Endometrial microvascular endothelial cells (primary cell): ENCODE data around the gene TAF11L13. TPM values are rescaled to one million over a fixed set of nuclear protein-coding genes. Genes with fewer than 3 reads are reported as not detected.
"Not testable (repeated sequence)": the region's sequence is repeated elsewhere in the genome, so short reads cannot be mapped to it uniquely, and the experiment has no call there.

Experiments used
- in situ Hi-C: cut with HindIII; loops from 2 replicates; pipeline ENCODE4 v1.10.0; 2017; ENCODE audit warnings: low sequenced_read_pairs, low pct_unique_long_range_greater_than_20kb; ENCODE audit errors: inconsistent ontology term
- total RNA-seq: library from RNA; depleted of rRNA; stranded (reverse); fragments of >200 nt; gene quantifications from one replicate; pipeline ENCODE4 v1.2.3, GENCODE V29; 2015; ENCODE audit errors: inconsistent ontology term

The TAF11L13 gene
- total RNA-seq: not detected

DNA sequence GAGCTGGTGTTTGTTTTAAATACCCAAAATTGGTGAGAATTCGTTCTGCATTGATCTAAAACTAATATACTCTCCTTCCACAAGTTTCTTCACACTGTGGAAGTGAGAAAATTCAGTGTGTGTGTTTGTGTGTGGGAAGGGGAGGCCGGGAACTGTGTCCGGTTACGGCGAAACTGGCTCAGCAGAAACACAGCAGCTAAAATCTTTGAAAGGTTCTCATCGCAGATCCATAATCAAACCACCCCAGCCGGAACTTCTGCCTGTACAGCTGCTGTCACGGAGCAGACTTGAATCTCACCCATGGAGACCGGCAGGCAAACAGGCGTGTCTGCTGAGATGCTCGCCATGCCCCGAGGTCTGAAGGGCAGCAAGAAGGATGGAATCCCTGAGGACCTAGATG lies at the start of gene TAF11L13:
Gene TAF11L13, plus strand, starts transcription at position 301 of the 400 bp plus-strand sequence.
- in situ Hi-C loops: not testable (repeated sequence)

DNA sequence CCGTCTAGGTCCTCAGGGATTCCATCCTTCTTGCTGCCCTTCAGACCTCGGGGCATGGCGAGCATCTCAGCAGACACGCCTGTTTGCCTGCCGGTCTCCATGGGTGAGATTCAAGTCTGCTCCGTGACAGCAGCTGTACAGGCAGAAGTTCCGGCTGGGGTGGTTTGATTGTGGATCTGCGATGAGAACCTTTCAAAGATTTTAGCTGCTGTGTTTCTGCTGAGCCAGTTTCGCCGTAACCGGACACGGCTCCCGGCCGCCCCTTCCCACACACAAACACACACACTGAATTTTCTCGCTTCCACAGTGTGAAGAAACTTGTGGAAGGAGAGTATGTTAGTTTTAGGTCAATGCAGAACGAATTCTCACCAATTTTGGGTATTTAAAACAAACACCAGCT lies 46.2 kb upstream of the TAF11L13 start, which contains the start of gene TAF11L7:
Gene TAF11L7, minus strand, starts transcription at position 101 of the 400 bp plus-strand sequence.
- in situ Hi-C loops: not testable (repeated sequence)

DNA sequence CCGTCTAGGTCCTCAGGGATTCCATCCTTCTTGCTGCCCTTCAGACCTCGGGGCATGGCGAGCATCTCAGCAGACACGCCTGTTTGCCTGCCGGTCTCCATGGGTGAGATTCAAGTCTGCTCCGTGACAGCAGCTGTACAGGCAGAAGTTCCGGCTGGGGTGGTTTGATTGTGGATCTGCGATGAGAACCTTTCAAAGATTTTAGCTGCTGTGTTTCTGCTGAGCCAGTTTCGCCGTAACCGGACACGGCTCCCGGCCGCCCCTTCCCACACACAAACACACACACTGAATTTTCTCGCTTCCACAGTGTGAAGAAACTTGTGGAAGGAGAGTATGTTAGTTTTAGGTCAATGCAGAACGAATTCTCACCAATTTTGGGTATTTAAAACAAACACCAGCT lies 41.0 kb upstream of the TAF11L13 start, which contains the start of gene TAF11L8:
Gene TAF11L8, minus strand, starts transcription at position 101 of the 400 bp plus-strand sequence.
- in situ Hi-C loops: not testable (repeated sequence)

DNA sequence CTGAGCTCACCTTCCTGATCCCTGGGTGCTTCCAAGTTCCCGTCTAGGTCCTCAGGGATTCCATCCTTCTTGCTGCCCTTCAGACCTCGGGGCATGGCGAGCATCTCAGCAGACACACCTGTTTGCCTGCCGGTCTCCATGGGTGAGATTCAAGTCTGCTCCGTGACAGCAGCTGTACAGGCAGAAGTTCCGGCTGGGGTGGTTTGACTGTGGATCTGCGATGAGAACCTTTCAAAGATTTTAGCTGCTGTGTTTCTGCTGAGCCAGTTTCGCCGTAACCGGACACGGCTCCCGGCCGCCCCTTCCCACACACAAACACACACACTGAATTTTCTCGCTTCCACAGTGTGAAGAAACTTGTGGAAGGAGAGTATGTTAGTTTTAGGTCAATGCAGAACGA lies 37.6 kb upstream of the TAF11L13 start, which contains the start of gene TAF11L9:
Gene TAF11L9, minus strand, starts transcription at position 140 of the 400 bp plus-strand sequence.
- in situ Hi-C loops: not testable (repeated sequence)

DNA sequence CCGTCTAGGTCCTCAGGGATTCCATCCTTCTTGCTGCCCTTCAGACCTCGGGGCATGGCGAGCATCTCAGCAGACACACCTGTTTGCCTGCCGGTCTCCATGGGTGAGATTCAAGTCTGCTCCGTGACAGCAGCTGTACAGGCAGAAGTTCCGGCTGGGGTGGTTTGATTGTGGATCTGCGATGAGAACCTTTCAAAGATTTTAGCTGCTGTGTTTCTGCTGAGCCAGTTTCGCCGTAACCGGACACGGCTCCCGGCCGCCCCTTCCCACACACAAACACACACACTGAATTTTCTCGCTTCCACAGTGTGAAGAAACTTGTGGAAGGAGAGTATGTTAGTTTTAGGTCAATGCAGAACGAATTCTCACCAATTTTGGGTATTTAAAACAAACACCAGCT lies 34.2 kb upstream of the TAF11L13 start, which contains the start of gene TAF11L10:
Gene TAF11L10, minus strand, starts transcription at position 101 of the 400 bp plus-strand sequence.
- in situ Hi-C loops: not testable (repeated sequence)

DNA sequence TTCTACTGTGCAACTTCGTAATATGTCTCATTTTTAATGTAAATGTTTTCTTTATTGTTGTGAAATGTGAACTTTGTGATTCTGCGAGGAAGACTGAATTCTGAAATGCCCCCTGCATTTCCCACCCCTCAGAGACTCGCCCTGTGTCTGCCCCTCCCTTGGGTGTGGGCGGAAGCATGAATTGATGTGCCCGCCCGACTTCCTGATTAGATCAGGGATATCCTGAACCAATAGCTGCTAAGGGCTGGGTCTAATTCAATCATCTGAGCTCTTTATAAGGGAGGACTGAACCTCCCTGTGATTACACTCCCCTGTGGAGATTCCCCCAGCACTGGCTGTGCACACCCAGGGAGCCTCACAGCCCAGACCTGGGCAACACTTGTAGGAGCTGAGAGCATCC lies 28.0 kb upstream of the TAF11L13 start, which contains the start of gene TAF11L11:
Gene TAF11L11, plus strand, starts transcription at position 304 of the 400 bp plus-strand sequence.
- in situ Hi-C loops: not testable (repeated sequence)

DNA sequence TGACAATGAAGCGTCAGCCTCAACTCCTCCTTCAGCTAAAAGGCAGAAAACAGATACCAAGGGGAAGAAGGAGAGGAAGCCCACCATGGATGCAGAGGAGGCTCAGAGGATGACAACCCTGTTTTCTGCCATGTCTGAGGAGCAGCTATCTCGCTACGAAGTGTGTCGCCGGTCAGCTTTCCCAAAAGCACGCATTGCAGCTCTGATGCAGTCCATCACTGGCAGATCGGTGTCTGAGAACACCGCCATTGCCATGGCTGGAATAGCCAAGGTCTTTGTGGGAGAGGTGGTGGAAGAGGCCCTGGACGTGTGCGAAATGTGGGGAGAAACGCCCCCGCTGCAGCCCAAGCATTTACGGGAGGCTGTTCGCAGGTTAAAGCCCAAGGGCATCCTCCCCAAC lies 26.9 kb upstream of the TAF11L13 start:
- in situ Hi-C loops: no loop called here

DNA sequence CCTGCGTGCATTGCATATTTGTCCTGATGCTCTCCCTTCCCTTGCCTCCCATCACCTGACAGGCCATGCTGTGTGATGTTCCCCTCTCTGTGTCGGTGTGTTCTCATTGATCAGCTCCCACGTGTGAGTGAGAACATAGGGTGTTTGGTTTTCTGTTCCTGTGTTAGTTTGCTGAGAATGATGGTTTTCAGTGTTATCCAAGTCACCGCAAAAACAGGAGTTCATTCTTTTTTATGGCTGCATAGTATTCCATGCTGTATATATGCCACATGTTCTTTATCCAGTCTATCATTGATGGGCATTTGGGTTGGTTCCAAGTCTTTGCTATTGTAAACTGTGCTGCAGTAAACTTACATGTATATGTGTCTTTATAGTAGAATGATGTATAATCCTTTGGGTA lies 24.4 kb upstream of the TAF11L13 start:
- in situ Hi-C loops: not testable (repeated sequence)

DNA sequence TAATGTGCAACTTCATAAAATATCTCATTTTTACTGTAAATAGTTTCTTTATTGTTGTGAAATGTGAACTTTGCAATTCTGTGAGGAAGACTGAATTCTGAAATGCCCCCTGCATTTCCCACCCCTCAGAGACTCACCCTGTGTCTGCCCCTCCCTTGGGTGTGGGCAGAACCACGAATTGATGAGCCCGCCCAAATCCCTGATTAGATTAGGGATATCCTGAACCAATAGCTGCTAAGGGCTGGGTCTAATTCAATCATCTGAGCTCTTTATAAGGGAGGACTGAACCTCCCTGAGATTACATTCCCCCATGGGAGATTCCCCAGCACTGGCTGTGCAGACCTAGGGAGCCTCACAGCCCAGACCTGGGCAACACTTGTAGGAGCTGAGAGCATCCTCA lies 21.8 kb upstream of the TAF11L13 start, which contains the start of gene TAF11L12:
Gene TAF11L12, plus strand, starts transcription at position 301 of the 400 bp plus-strand sequence.
- in situ Hi-C loops: not testable (repeated sequence)

DNA sequence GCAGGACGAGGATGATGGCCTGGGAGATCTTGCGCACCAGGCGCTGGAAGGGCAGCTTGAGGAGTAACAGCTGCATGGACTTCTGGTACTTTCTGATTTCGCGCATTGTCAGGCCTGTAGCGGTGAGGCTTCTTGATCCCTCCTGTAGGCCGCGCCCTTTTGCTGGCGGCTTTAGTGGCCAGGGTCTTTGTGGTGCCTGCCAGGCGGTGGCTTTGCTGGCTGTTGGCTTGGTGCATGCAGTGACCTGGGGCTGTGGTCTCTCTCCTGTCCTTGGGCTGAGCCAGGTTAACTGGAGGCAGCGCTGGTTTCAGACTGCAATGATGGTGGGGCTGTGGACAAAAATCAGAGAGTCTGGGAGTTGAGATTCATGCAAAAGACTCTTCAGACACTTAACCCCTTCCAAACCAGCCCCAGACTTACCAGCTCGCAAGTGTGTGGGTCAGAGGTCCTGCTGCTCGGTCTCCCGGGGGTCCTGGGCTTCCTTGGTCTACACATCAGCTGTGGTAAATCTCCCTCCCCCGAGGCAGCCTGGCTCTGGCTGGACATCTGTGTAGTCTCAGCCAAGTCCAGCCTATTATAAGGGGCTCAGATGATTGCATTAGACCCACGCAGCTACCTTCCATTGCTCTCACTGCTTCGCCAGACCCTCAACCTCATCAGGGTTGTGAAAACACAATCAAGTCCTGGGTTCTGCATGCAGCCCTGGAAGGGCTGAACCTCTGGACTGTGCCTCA lies 16.8 kb upstream of the TAF11L13 start:
- in situ Hi-C loops: no loop called here

DNA sequence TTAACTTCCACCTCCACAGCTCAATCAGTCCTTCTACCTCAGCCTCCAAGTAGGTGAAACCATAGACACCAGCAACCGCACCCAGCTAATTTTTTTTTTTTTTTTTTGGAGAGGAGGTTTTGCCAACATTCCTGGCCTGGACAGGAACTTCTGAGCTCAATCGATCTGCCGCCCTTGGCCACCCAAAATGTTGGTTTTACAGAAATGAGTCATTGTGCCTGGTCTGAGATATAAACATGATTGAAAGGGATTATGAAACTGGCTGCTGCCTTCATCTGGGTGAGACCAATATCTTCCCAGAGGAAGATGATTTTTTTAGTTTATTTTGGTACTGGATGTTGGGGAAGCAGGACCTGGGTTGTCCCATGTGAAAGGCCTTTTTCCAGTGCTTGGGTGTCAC lies 12.5 kb upstream of the TAF11L13 start:
- in situ Hi-C loops: no loop called here

DNA sequence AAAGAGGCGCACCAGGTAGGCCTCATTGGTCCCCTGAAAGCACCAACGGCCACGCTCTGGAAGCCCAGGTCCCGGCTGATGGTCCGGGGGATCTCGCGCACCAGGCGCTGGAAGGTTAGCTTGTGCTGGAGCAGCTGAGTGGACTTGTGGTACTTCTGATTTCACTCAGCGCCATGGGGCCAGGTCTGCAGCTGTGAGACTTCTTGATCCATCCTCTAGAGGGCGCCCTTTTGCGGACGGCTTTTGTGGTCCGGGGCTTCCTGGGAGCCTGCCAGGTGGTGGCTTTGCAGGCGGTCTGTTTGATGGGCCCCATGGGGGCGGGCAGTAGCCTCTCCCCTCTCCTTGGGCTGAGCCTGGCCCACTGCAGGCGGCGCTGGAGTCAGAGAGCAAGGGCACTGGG lies 11.3 kb upstream of the TAF11L13 start:
- in situ Hi-C loops: no loop called here

DNA sequence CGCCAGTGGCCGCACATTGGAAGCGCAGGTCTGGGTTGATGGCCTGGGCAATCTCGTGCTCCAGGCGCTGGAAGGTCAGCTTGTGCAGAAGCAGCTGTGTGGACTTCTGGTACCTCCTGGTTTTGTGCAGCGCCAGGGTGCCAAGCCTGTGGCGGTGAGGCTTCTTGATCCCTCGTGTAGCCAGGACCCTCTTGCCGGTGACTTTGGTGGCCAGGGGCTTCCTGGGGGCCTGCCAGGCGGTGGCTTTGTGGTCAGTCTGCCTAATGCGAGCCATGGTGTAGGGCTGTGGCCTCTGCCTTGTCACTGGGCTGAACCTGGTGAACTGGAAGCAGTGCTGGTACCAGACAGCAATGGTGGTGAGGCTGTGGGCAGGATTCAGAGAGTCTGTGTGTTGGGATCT lies 6.2 kb upstream of the TAF11L13 start:
- in situ Hi-C loops: no loop called here

DNA sequence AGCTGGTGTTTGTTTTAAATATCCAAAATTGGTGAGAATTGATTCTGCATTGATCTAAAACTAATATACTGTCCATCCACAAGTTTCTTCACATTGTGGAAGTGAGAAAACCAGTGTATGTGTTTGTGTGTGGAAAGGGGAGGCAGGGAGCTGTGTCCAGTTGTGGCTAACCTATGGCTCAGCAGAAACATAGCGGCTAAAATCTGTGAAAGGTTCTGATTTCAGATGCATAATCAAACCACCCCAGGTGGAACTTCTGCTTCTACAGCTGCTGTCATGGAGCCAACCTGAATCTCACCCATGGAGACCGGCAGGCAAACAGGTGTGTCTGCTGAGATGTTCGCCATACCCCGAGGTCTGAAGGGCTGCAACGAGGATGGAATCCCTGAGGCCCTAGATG lies 2.3 kb downstream of the TAF11L13 start, which contains the start of gene TAF11L14:
Gene TAF11L14, plus strand, starts transcription at position 301 of the 400 bp plus-strand sequence.
- in situ Hi-C loops: no loop called here

DNA sequence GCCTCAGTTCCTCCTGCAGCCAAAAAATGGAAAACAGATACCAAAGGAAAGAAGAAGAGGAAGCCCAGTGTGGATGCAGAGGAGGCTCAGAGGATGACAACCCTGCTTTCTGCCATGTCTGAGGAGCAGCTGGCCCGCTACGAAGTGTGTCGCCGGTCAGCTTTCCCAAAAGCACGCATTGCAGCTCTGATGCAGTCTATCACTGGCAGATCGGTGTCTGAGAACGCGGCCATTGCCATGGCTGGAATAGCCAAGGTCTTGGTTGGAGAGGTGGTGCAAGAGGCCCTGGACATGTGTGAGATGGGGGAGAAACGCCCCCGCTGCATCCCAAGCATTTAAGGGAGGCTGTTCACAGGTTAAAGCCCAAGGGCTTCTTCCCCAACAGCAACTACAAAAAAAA lies 17.3 kb downstream of the TAF11L13 start:
- in situ Hi-C loops: not testable (repeated sequence)

DNA sequence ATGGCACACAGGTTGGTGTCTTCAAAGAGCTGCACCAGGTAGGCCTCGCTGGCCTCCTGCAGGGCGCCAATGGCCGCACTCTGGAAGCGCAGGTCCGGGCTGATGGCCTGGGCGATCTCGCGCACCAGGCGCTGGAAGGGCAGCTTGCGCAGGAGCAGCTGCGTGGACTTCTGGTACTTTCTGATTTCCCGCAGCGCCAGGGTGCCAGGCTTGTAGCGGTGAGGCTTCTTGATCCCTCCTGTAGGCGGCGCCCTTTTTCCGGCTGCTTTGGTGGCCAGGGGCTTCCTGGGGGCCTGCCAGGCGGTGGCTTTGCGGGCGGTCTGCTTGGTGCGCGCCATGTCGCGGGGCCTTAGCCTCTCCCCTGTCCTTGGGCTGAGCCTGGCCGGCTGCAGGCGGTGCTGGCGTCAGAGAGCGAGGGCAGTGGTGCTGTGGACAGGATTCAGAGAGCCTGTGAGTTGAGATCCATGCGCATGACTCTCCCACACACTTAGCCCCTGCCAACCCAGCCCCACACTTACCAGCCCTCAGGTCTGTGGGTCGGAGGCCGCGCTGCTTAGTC lies 23.4 kb downstream of the TAF11L13 start:
- in situ Hi-C loops: not testable (repeated sequence)

DNA sequence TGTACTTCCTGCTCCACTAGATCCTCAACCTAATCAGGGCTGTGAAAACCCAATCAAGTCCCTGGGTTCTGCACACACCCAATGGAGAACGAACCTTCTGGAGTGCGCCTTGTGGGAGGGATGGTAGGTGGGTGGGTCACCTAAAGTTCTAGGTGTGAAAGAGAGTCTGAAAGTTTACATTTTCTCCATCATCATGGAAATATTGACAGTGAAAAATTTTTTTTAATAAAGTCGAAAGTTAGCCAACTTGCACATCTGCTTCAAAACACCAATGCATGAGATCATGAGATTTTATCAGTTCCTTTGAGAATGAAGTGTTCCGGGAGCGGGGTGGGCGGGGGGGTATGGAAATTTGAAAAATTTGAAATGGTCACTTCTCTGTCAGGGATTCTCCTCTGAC lies 24.0 kb downstream of the TAF11L13 start:
- in situ Hi-C loops: no loop called here

DNA sequence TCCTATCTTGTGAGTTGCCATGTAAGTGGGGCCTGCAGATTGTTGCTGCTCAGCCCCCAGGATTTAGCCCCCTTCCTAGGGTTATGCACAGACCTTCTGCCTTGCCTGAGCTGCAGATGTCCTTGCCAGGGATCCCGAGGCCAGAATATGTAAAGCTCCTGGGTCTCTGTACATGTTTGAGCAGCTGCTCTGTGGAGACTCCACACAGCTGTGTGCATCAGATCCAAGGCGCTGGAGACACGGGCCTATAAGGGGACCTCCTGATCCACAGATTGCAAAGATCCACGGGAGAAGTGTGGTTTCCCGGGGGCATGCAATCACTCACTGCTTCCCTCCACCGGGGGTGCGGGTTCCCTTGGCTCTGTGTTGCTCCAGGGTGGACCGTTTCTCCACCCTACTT lies 31.3 kb downstream of the TAF11L13 start:
- in situ Hi-C loops: no loop called here

DNA sequence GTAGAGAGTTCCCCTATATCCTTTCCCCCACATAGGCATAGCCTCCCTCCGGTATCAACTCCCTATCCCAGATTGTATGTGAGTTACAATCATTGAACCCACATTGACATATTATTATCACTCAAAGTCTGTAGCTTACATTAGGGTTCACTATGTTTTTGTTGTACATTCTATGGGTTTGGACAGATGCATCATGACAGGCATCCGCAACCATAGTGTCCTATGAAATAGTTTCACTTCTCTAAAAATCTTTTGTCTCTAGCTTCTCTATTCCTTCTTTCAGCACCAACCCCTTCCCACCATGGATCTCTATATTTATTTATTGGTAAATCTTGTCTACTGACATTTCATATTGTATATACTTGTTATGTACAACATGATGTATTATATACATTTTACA lies 33.9 kb downstream of the TAF11L13 start:
- in situ Hi-C loops: no loop called here

DNA sequence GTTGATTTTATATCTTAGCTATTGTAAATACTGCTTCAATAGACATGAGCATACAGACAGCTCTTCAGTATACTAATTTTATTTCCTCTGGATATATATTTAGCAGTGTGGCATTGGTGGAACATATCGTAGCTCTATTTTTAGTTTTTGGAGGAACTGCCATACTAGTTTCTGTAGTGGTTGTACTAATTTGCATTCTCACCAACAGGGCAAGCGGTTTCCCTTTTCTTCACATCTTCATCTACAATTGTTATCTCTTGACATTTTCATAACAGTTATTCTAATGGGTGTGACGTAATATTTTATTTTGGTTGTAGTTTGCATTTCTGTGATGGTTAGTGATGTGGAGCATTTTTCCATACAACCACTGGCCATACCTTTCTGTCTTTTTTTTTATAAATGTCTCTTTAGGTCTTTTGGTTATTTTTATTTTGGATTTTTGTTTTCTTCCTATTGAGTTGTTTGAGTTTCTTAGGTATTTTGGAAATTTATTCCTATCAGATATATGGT lies 34.9 kb downstream of the TAF11L13 start:
- in situ Hi-C loops: no loop called here
